ENCODE measurements around the gene LGR6. TPM values are rescaled to one million over a fixed set of nuclear protein-coding genes. Genes with fewer than 3 reads are reported as not detected.

LGR6 gene
- total RNA-seq, 1 donor from 2014 or later, result 1.8 TPM

- no peak overlapping the region for H3K27ac Mint-ChIP-seq (ENCODE audit: unreplicated experiment)
- peaks cover 22% of the 10 kb centered on the region for H3K4me1 Mint-ChIP-seq (ENCODE audit: low read depth)
- no peaks in the 10 kb centered on the region for H3K27me3 Mint-ChIP-seq (ENCODE audit: low read depth)
- DNase-seq (ENCODE audit: low spot score), result no peak
- H3K36me3 Mint-ChIP-seq (ENCODE audit: low read depth), result no peaks in the 10 kb centered on the region
- no peak for TF ChIP-seq CTCF (IDR thresholded peaks at IDR 0.05)
- no peaks in the 10 kb centered on the region for H3K9me3 Mint-ChIP-seq (ENCODE audit: low read depth)
- no peak overlapping the region for H3K4me3 Mint-ChIP-seq (ENCODE audit: unreplicated experiment)
Observed at GRCh38 chr1:202204065-202204464, 10.5 kb downstream of the LGR6 start.

GRCh38 chr1:202205523-202206190 is 12.1 kb downstream of the LGR6 start:
- no peaks in the 10 kb centered on the region for H3K36me3 Mint-ChIP-seq (ENCODE audit: low read depth)
- DNase-seq (ENCODE audit: low spot score), result no peak
- no peak overlapping the region for H3K4me3 Mint-ChIP-seq (ENCODE audit: unreplicated experiment)
- peaks cover 13% of the 10 kb centered on the region for H3K4me1 Mint-ChIP-seq (ENCODE audit: low read depth)
- H3K27ac Mint-ChIP-seq (ENCODE audit: unreplicated experiment), result no peak overlapping the region
- H3K9me3 Mint-ChIP-seq (ENCODE audit: low read depth), result no peaks in the 10 kb centered on the region
- no peaks in the 10 kb centered on the region for H3K27me3 Mint-ChIP-seq (ENCODE audit: low read depth)
- TF ChIP-seq CTCF (IDR thresholded peaks at IDR 0.05), result peak; percentile 64

- no peaks in the 10 kb centered on the region for H3K27me3 Mint-ChIP-seq (ENCODE audit: low read depth)
- peak; percentile 75 for TF ChIP-seq CTCF (IDR thresholded peaks at IDR 0.05)
- peaks cover 13% of the 10 kb centered on the region for H3K4me1 Mint-ChIP-seq (ENCODE audit: low read depth)
- H3K4me3 Mint-ChIP-seq (ENCODE audit: unreplicated experiment), result no peak overlapping the region
- no peak for DNase-seq (ENCODE audit: low spot score)
- no peak overlapping the region for H3K27ac Mint-ChIP-seq (ENCODE audit: unreplicated experiment)
- H3K9me3 Mint-ChIP-seq (ENCODE audit: low read depth), result no peaks in the 10 kb centered on the region
- H3K36me3 Mint-ChIP-seq (ENCODE audit: low read depth), result no peaks in the 10 kb centered on the region
Observed at GRCh38 chr1:202207292-202207691, 13.7 kb downstream of the LGR6 start.

- Mint-ChIP-seq H3K9me3 (ENCODE audit: low read depth) (no peaks in the 10 kb centered on the region), H3K4me3 (ENCODE audit: unreplicated experiment) (no peak overlapping the region), H3K4me1 (ENCODE audit: low read depth) (peaks cover 13% of the 10 kb centered on the region), H3K27ac (ENCODE audit: unreplicated experiment) (no peak overlapping the region), H3K36me3 (ENCODE audit: low read depth) (no peaks in the 10 kb centered on the region), H3K27me3 (ENCODE audit: low read depth) (peaks cover 9% of the 10 kb centered on the region)
- no peak for DNase-seq (ENCODE audit: low spot score)
- no peak for TF ChIP-seq CTCF (IDR thresholded peaks at IDR 0.05)
Observed at GRCh38 chr1:202208351-202208857, 14.8 kb downstream of the LGR6 start.

- H3K27me3 Mint-ChIP-seq (ENCODE audit: low read depth), result peaks cover 19% of the 10 kb centered on the region
- no peaks in the 10 kb centered on the region for H3K36me3 Mint-ChIP-seq (ENCODE audit: low read depth)
- no peak for DNase-seq (ENCODE audit: low spot score)
- H3K27ac Mint-ChIP-seq (ENCODE audit: unreplicated experiment), result no peak overlapping the region
- peak; percentile 56 for TF ChIP-seq CTCF (IDR thresholded peaks at IDR 0.05)
- no peaks in the 10 kb centered on the region for H3K9me3 Mint-ChIP-seq (ENCODE audit: low read depth)
- peaks cover 23% of the 10 kb centered on the region for H3K4me1 Mint-ChIP-seq (ENCODE audit: low read depth)
- no peak overlapping the region for H3K4me3 Mint-ChIP-seq (ENCODE audit: unreplicated experiment)
Observed at GRCh38 chr1:202210385-202210784, 16.8 kb downstream of the LGR6 start.
